ENCODE data around the gene HIGD1B.

GRCh38 chr17:44894642-44895041 is 47.0 kb downstream of the HIGD1B start:
- TF ChIP-seq CTCF (IDR thresholded peaks at IDR 0.05) (no peak), POLR2A (IDR thresholded peaks at IDR 0.05) (no peak), EP300 (IDR thresholded peaks at IDR 0.05) (no peak)

Data from ovary (tissue), 3 donors.